Neural cell (in vitro differentiated cells): Measurements from ENCODE around the gene LRMDA. TPM values are rescaled to one million over a fixed set of nuclear protein-coding genes. Genes with fewer than 3 reads are reported as not detected.

Experiments
- H2AFZ ChIP-seq: fragments of 200-600, 300-800 bp; sonication (generic), shearing (Covaris generic); 2 replicates; pipeline ENCODE4 v1.6.0; 2014; ENCODE audit warnings: low read depth, mild to moderate bottlenecking, antibody characterized with exemption, low read length, moderate library complexity
- H3F3A ChIP-seq: fragments of 200-600 bp; shearing (Covaris generic); 2 replicates; pipeline ENCODE4 v1.6.1; 2016; ENCODE audit warnings: mild to moderate bottlenecking, moderate library complexity, mixed read lengths, antibody characterized with exemption, low read length; ENCODE audit not compliant: insufficient read depth, poor library complexity, severe bottlenecking
- H3K27ac ChIP-seq: fragments of 200-600, 300-800 bp; sonication (generic), shearing (Covaris generic); 2 replicates; pipeline ENCODE4 v1.5.1; 2014; ENCODE audit warnings: mild to moderate bottlenecking, low read length, moderate library complexity
- H3K27me3 ChIP-seq: fragments of 300-800, 200-600 bp; sonication (generic), shearing (Covaris generic); 2 replicates; pipeline ENCODE4 v1.6.0; 2014; ENCODE audit warnings: mild to moderate bottlenecking, low read depth, low read length, moderate library complexity; ENCODE audit not compliant: insufficient read depth
- H3K36me3 ChIP-seq: fragments of 300-800, 200-600 bp; sonication (generic), shearing (Covaris generic); 2 replicates; pipeline ENCODE4 v1.5.1; 2014; ENCODE audit warnings: mild to moderate bottlenecking, antibody characterized with exemption, low read length, moderate library complexity; ENCODE audit not compliant: insufficient read depth
- H3K4me2 ChIP-seq: fragments of 300-800, 200-600 bp; sonication (generic), shearing (Covaris generic); 2 replicates; pipeline ENCODE4 v1.6.0; 2014; ENCODE audit warnings: mild to moderate bottlenecking, low read length
- H3K4me3 ChIP-seq: fragments of 300-800, 200-600 bp; sonication (generic), shearing (Covaris generic); 2 replicates; pipeline ENCODE4 v1.5.1; 2014; ENCODE audit warnings: mild to moderate bottlenecking, low read length, moderate library complexity
- H3K79me2 ChIP-seq: fragments of 200-600 bp; shearing (Covaris generic); replicated peaks from 2 replicates; pipeline ENCODE4 v1.6.0; 2014; ENCODE audit warnings: mild to moderate bottlenecking, low read length, moderate library complexity; ENCODE audit not compliant: insufficient read depth
- H3K9ac ChIP-seq: fragments of 300-800, 200-600 bp; sonication (generic), shearing (Covaris generic); 2 replicates; pipeline ENCODE4 v1.6.1; 2016; ENCODE audit warnings: mild to moderate bottlenecking, low read length, mixed read lengths
- H3K9me2 ChIP-seq: fragments of 200-600 bp; shearing (Covaris generic); 2 replicates; pipeline ENCODE4 v1.6.1; 2016; ENCODE audit warnings: mild to moderate bottlenecking, low read length, mixed read lengths; ENCODE audit not compliant: insufficient read depth
- H3K9me3 ChIP-seq: fragments of 200-600, 300-800 bp; sonication (generic), shearing (Covaris generic); 2 replicates; pipeline ENCODE4 v1.6.1; 2016; ENCODE audit warnings: mild to moderate bottlenecking, mixed run types, low read length, moderate library complexity, mixed read lengths
- H4K20me1 ChIP-seq: fragments of 200-600 bp; shearing (Covaris generic); 2 replicates; pipeline ENCODE4 v1.6.1; 2016; ENCODE audit warnings: mild to moderate bottlenecking, mixed run types; ENCODE audit not compliant: insufficient read depth
- EP300 ChIP-seq: fragments of 450-650 bp; conservative IDR thresholded peaks from 2 replicates; pipeline ENCODE4 v1.6.1; 2014; ENCODE audit warnings: antibody characterized with exemption, mild to moderate bottlenecking, moderate library complexity; ENCODE audit not compliant: poor library complexity, severe bottlenecking
- MXI1 ChIP-seq: fragments of 450-650 bp; conservative IDR thresholded peaks from 2 replicates; pipeline ENCODE4 v1.6.1; 2014; ENCODE audit warnings: antibody characterized with exemption, mild to moderate bottlenecking; ENCODE audit not compliant: poor library complexity, severe bottlenecking
- REST ChIP-seq: IDR thresholded peaks from 2 replicates; pipeline ENCODE4 v1.6.1; 2012; ENCODE audit warnings: borderline replicate concordance
- TAF1 ChIP-seq: IDR thresholded peaks from 2 replicates; pipeline ENCODE4 v1.6.1; 2012; ENCODE audit warnings: low read depth
- polyA plus RNA-seq: library from polyadenylated mRNA; depleted of rRNA; stranded (reverse); fragments of >200 nt; gene quantifications from 2 replicates; pipeline ENCODE4 v1.2.3, GENCODE V29; 2014
- TF ChIP-seq, protein P1 (sequence below): fragments of 450-650 bp; IDR thresholded peaks from 2 replicates; pipeline ENCODE4 v1.5.1; 2014; ENCODE audit warnings: antibody characterized with exemption, mild to moderate bottlenecking, moderate library complexity; ENCODE audit not compliant: poor library complexity, severe bottlenecking

The LRMDA gene
- polyA plus RNA-seq, 1 donor from 2014 or later: 5.6 TPM

- Histone ChIP-seq H3K9ac (no peak overlapping the region), H3K27me3 (no peaks in the 10 kb centered on the region), H3K27ac (no peak overlapping the region), H3K9me3 (no peaks in the 10 kb centered on the region), H3K4me2 (no peak overlapping the region), H3K9me2 (no peaks in the 10 kb centered on the region), H3K79me2 (no peaks in the 10 kb centered on the region), H3K36me3 (no peaks in the 10 kb centered on the region), H2AFZ (no peak overlapping the region), H3F3A (no peaks in the 10 kb centered on the region), H3K4me3 (no peak overlapping the region), H4K20me1 (no peaks in the 10 kb centered on the region)
- TF ChIP-seq MXI1 (no peak), TAF1 (no peak), REST (no peak)
- TF ChIP-seq, protein P1, sequence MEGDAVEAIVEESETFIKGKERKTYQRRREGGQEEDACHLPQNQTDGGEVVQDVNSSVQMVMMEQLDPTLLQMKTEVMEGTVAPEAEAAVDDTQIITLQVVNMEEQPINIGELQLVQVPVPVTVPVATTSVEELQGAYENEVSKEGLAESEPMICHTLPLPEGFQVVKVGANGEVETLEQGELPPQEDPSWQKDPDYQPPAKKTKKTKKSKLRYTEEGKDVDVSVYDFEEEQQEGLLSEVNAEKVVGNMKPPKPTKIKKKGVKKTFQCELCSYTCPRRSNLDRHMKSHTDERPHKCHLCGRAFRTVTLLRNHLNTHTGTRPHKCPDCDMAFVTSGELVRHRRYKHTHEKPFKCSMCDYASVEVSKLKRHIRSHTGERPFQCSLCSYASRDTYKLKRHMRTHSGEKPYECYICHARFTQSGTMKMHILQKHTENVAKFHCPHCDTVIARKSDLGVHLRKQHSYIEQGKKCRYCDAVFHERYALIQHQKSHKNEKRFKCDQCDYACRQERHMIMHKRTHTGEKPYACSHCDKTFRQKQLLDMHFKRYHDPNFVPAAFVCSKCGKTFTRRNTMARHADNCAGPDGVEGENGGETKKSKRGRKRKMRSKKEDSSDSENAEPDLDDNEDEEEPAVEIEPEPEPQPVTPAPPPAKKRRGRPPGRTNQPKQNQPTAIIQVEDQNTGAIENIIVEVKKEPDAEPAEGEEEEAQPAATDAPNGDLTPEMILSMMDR: no peak
These were observed 501.5 kb downstream of the LRMDA start for GRCh38 chr10:75932921-75933320.

- Histone ChIP-seq H3K27ac (peak overlapping the region; percentile 10), H3K9ac (no peak overlapping the region)
These were observed 503.8 kb downstream of the LRMDA start for GRCh38 chr10:75935240-75935639.

More at GRCh38 chr10:75935240-75935639, 503.8 kb downstream of the LRMDA start:
- H3F3A ChIP-seq: no peaks in the 10 kb centered on the region
- no peaks in the 10 kb centered on the region for H3K9me3 ChIP-seq
- no peaks in the 10 kb centered on the region for H3K27me3 ChIP-seq
- TF ChIP-seq EP300: peak; percentile 65
- TF ChIP-seq, protein P1: no peak
- no peaks in the 10 kb centered on the region for H4K20me1 ChIP-seq
- H3K4me3 ChIP-seq: no peak overlapping the region
- no peaks in the 10 kb centered on the region for H3K9me2 ChIP-seq
- no peak overlapping the region for H2AFZ ChIP-seq
- H3K4me2 ChIP-seq: no peak overlapping the region
- H3K36me3 ChIP-seq: no peaks in the 10 kb centered on the region
- H3K79me2 ChIP-seq: no peaks in the 10 kb centered on the region
